ENCODE results near the gene IL1RAPL2.
"Not testable (repeated sequence)": the region's sequence is repeated elsewhere in the genome, so short reads cannot be mapped to it uniquely, and the experiment has no call there.

IL1RAPL2 gene

GRCh38 chrX:105050921-105051320 lies 484.9 kb downstream of the IL1RAPL2 start:
- no peak for DNase-seq

- DNase-seq: no peak
These were observed 485.4 kb downstream of the IL1RAPL2 start for GRCh38 chrX:105051364-105051763.

GRCh38 chrX:105052926-105053325 lies 486.9 kb downstream of the IL1RAPL2 start:
- DNase-seq: no peak

- no peak for DNase-seq
These were observed 497.7 kb downstream of the IL1RAPL2 start for GRCh38 chrX:105063743-105064142.

GRCh38 chrX:105098201-105098600 lies 532.2 kb downstream of the IL1RAPL2 start:
- no peak for DNase-seq

GRCh38 chrX:105098812-105099211 lies 532.8 kb downstream of the IL1RAPL2 start:
- DNase-seq: no peak

- DNase-seq: no peak
These were observed 535.4 kb downstream of the IL1RAPL2 start for GRCh38 chrX:105101378-105101777.

- no peak for DNase-seq
These were observed 543.9 kb downstream of the IL1RAPL2 start for GRCh38 chrX:105109936-105110335.

GRCh38 chrX:105114554-105115130 lies 548.6 kb downstream of the IL1RAPL2 start:
- DNase-seq: no peak

- not testable (repeated sequence) for DNase-seq
These were observed 549.8 kb downstream of the IL1RAPL2 start for GRCh38 chrX:105115596-105116320.

- DNase-seq: no peak
These were observed 550.5 kb downstream of the IL1RAPL2 start for GRCh38 chrX:105116486-105116885.

GRCh38 chrX:105117621-105118020 lies 551.6 kb downstream of the IL1RAPL2 start:
- no peak for DNase-seq

GRCh38 chrX:105120463-105120862 lies 554.5 kb downstream of the IL1RAPL2 start:
- DNase-seq: no peak

GRCh38 chrX:105121186-105121585 lies 555.2 kb downstream of the IL1RAPL2 start:
- DNase-seq: no peak

GRCh38 chrX:105126201-105126600 lies 560.2 kb downstream of the IL1RAPL2 start:
- DNase-seq: no peak

GRCh38 chrX:105134273-105134672 lies 568.3 kb downstream of the IL1RAPL2 start:
- no peak for DNase-seq

GRCh38 chrX:105136786-105137185 lies 570.8 kb downstream of the IL1RAPL2 start:
- no peak for DNase-seq

- no peak for DNase-seq
These were observed 584.0 kb downstream of the IL1RAPL2 start for GRCh38 chrX:105150036-105150435.

GRCh38 chrX:105150557-105150956 lies 584.6 kb downstream of the IL1RAPL2 start:
- DNase-seq: no peak

- DNase-seq: no peak
These were observed 601.2 kb downstream of the IL1RAPL2 start for GRCh38 chrX:105167233-105167632.

- DNase-seq: no peak
These were observed 602.6 kb downstream of the IL1RAPL2 start for GRCh38 chrX:105168577-105168976.

GRCh38 chrX:105173071-105173470 lies 607.1 kb downstream of the IL1RAPL2 start:
- DNase-seq: no peak

- DNase-seq: no peak
These were observed 613.6 kb downstream of the IL1RAPL2 start for GRCh38 chrX:105179644-105180043.

- no peak for DNase-seq
These were observed 623.1 kb downstream of the IL1RAPL2 start for GRCh38 chrX:105189093-105189492.
